HG03342 (cell line): ENCODE results near the gene ORC2.
"Not testable (repeated sequence)": the region's sequence is repeated elsewhere in the genome, so short reads cannot be mapped to it uniquely, and the experiment has no call there.

ENCODE experiments used
- ATAC-seq: cut with Tn5 transposase; IDR thresholded peaks from one replicate; pipeline ENCODE4 v1.9.1; 2021; ENCODE audit warnings: mild to moderate bottlenecking, moderate library complexity; ENCODE audit not compliant: unreplicated experiment

ORC2 gene

GRCh38 chr2:200939832-200940231 lies 23.6 kb downstream of the ORC2 start:
- no peak for ATAC-seq

DNA sequence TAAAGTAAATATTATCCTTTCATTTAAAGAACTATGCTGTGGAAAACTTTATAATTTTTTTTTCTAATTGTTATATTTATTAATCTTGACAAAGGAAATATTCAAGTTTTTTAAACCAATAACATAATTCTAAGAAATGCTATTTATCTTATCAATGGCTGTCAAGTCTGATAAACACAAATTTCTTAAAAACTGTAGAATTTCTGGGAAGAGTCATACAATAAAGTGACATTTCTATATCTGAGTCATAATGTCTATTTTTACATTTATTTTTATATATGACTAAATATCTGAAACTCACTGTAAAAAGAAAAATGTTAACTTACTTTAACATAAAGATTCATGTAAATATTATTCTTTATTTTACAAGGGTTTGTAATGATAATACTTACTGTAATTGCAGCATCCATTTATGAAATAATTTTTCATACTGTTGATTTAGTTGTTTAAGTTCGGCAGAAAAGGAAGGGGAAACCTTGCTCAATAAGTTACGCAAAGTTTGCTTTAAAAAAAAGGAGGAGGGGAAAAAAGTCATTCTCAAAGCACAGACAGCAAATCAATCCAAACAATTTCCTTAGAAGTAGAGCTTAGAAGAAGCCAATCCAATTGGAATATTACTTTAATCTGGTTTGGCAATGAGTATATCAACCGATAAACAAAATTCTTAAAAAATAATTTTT lies 32.4 kb downstream of the ORC2 start:
- ATAC-seq: no peak

- no peak for ATAC-seq
These were observed 33.9 kb downstream of the ORC2 start for GRCh38 chr2:200929334-200930249.

DNA sequence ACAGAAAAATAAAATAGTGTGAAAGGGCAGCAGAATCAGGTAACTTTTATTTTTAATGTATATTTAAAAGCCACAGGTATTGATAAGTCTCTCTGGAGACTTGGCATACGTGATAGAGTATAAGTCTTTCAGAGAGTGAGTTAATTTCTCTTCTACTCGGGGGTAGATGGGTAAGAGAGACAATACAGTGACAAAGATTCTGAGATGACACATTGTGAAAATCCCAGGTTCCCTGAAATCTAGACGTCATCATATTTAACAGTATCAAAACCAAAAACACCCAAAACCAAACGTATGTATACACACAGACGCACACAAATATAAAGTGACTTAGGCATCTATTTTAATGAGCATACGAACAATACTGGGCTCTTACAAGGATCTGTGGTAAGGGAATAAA lies 41.0 kb downstream of the ORC2 start:
- ATAC-seq: no peak

DNA sequence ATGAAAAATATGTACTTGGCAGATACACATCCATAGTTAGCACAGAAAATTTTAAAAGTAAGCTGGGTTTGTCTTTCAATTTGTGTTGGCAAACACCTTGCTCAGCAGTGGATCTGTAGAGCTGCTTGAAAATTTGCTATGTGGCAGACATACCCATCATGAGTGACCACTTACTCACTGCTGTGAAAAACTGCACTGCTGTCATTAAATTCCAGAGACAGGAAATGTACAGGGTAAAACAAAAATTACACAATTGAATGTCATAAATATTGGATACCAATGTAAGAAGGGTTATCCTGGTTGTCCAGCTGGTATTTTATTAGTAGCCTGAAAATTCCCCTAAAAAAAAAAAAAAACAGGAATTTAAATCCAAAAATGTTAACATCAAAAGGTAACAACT lies 49.8 kb downstream of the ORC2 start:
- ATAC-seq: no peak

DNA sequence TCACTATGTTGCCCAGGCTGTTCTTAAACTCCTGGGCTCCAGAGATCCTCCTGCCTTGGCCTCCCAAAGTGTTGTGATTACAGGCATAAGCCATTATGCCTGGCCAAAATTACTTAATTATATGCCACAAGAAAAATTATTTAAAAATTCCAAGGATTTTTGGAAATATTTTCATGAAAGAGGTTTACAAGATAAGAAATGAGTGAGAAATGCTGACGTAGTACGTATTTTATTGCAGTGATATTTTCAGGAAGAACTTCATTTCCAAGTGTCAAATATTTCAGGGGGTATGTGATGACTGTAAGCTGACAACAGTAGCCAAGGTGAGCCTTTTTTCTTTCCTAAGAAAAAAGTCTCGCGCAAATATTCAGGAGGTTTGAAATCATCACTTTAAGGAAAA lies 53.5 kb downstream of the ORC2 start:
- ATAC-seq: no peak

DNA sequence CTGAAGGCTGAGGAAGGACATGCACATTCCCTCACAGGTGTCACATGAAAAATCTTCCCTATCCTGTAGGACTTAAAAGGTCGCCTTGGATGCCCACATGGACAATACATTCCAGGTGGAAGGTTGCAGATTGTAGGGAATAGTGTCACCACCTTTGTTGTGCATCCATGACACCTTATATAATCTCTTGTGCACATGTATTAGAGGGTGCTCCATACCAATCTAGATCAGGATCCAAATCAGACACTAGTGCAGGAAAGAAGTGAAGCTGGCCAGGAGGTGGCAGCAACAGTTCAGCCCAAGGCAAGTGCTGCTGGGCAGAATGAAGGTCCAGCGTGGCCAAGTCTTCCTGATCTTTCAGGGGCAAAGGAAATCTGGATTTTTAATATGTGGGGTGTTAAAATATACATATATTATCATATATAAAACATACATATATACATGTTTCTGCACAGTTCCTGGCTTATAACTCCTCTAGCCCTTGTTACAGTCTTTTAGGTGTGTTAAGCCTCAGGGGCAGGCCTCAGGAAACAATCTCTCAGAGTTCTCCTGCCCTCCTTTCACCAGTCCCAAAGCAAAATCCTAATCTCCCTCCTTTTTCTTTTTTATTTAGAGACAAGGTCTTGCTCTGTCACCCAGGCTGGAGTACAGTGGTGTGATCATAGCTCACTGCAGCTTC lies 57.7 kb downstream of the ORC2 start:
- ATAC-seq: peak; percentile 51

DNA sequence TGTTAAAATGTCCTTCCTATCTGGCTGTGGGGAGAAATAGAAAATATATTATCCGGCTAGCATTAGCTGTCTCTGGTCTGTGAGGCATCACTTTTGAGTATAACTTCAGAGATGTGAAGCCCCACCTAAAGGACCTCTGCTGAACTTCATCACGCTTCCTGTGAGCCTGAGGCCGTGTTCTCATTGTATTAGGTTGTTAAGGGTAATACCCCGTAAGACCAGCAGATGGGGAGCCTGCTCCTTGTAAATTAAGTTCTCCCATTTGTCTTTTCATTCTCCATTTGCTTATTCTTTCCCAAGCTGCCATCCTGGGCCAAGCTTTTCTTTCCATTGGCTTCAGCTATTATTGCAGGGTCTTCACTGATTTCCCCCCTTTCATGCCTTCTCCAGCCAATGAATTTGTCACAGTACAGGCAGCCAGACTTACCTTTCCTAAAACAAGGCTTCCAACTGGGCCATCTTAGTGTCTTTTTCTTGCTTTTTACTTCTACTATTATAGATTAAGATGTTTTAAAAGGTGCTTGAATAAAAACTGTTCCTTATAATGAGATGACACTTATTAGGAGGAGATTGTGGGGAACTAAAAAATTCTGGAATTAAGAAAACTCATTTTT lies 61.9 kb downstream of the ORC2 start:
- peak; percentile 99 for ATAC-seq

GRCh38 chr2:200899482-200899881 lies 64.0 kb downstream of the ORC2 start:
- no peak for ATAC-seq

GRCh38 chr2:200888704-200889625 lies 74.5 kb downstream of the ORC2 start, which contains the start of the genes NIF3L1 and PPIL3:
Gene NIF3L1, plus strand, starts transcription at chr2:200889371. Its CDS starts 2,573 bp downstream, at chr2:200891944.
Gene PPIL3, minus strand, starts transcription at chr2:200889077. Its CDS starts 1,462 bp downstream, at chr2:200887615.
- ATAC-seq: peak; percentile 85

- not testable (repeated sequence) for ATAC-seq
These were observed 81.7 kb downstream of the ORC2 start for GRCh38 chr2:200881715-200882249.

DNA sequence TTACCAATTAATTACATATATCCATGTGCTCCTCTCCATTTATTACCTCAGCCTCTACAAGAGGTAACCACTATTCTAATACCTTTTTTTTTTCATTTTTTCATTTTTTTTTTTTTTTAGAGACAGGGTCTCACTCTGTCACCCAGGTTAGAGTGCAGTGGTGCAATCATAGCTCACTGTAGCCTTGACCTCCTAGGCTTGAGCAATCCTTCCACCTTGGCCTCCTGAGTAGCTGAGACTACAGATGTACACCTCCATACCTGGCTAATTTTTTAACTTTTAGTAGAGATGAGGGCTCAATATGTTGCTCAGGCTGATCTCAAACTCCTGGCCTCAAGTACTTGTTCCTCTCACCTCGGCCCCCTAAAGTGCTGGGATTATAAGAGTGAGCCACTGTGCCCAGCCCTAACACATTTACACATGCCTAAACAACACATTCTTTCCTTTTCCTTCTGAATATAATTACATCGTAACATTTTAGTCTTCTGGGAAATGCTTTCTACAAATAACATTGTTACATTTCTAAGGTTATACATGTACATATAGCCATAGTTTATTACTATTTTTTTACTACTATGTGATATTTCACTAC lies 85.1 kb downstream of the ORC2 start:
- ATAC-seq: no peak

DNA sequence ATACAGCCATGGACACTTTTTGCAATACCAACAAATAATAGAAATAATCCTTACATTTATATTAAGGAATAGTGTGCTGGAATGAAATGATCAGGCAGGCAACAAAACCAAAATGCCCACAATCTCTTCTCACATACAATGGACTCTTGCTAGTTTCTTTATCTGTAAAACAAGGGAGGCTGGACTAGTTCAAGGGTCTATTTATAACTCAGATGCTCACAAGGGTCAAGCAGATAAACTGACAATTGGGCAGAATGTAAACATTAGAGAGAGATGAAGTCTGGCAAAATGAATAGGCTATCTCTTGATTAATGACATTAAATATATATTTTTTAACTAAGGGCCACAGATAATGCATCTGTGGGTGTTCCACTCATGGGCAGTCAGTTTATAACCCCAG lies 86.0 kb downstream of the ORC2 start:
- ATAC-seq: no peak

DNA sequence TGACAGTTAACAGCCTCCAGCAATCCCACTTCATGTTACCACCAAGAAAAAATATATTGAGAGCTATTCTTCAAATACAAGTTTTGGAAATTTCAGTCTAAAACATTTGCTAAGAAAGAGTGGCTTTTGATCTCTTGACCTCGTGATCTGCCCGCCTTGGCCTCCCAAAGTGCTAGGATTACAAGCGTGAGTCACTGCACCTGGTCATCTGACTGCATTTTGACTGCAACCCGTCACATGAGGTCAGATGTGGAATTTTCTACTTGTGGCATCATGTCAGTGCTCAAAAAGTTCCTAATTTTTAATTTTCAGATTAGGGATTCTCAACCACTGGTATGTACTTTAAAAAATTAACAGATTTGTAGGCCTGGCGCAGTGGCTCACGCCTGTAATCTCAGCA lies 89.9 kb downstream of the ORC2 start:
- no peak for ATAC-seq

DNA sequence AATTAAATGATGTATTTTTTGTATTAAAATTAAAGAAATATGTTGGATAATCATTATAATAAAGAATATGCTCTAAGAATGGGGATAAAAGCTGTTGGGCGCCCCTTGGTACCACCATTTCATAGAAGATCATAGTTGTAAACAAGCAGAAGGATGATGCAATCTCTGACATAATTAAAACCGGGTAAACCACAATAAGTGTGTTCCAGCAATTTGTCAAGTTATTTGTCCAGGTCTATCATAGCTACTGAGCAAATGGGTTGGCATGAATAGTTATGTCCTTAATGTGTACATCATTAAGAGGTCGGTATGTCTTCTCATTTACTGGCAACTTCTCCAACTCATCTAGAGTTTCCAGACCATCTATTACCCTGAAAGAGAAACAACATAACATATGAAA lies 92.3 kb downstream of the ORC2 start:
- no peak for ATAC-seq

DNA sequence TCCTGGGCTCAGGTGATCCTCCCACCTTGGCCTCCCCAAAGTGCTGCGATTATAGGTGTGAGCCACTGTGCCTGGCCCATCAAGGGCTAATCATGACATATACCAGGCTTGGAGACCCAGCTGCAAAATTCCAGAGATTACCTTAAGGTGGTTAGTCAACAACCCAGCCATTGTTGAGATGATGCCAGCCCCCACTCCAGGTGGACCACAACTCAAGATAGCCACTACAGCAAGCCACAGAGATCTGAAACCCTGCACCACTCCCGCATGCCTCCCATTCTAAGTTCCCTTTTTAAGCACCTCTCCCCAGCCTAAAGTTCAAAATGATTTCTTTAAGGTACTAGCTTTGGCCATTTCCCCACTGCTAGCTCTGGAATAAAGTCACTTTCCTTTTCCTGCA lies 94.4 kb downstream of the ORC2 start:
- no peak for ATAC-seq

- peak; percentile 81 for ATAC-seq
These were observed 99.1 kb downstream of the ORC2 start, which contains the start of gene CLK1 for GRCh38 chr2:200864176-200865034. Gene CLK1, minus strand, starts transcription at chr2:200864658. Its CDS starts 2,796 bp downstream, at chr2:200861862.

- ATAC-seq: peak; percentile 18
These were observed 99.7 kb downstream of the ORC2 start for GRCh38 chr2:200863782-200864175.
